ENCODE measurements around the gene CSMD2.

CSMD2 gene

GRCh38 chr1:33768106-33768505 lies 396.9 kb downstream of the CSMD2 start:
- H3K27me3 ChIP-seq (ENCODE audit: low read length), result no peaks in the 10 kb centered on the region
- no peak for TF ChIP-seq EZH2phosphoT487 (conservative IDR thresholded peaks at IDR 0.05; ENCODE audit: low read length)
- no peak overlapping the region for H3K4me3 ChIP-seq (ENCODE audit: insufficient read depth, low read length, poor library complexity, severe bottlenecking)
- H3F3A ChIP-seq (ENCODE audit: insufficient read depth), result no peaks in the 10 kb centered on the region
- H3K9ac ChIP-seq (ENCODE audit: low read length), result no peak overlapping the region
- no peaks in the 10 kb centered on the region for H3K9me3 ChIP-seq (ENCODE audit: insufficient read depth, low read length)
- no peaks in the 10 kb centered on the region for H3K79me2 ChIP-seq (ENCODE audit: insufficient read depth, low read length)
- no peaks in the 10 kb centered on the region for H4K20me1 ChIP-seq (ENCODE audit: low read depth, low read length)
- H3K27ac ChIP-seq (ENCODE audit: low read depth, low read length), result no peak overlapping the region
- H2AFZ ChIP-seq (ENCODE audit: low read depth, low read length, severe bottlenecking), result no peak overlapping the region
- no peaks in the 10 kb centered on the region for H3K9me2 ChIP-seq (replicated peaks; ENCODE audit: insufficient read depth, low read length)
- H3K36me3 ChIP-seq (ENCODE audit: low read length), result no peaks in the 10 kb centered on the region
- no peak overlapping the region for H3K4me2 ChIP-seq (ENCODE audit: low read depth, low read length, poor library complexity, severe bottlenecking)

GRCh38 chr1:33764149-33764548 lies 400.9 kb downstream of the CSMD2 start:
- H3K27me3 ChIP-seq (ENCODE audit: low read length), result no peaks in the 10 kb centered on the region
- H3K4me3 ChIP-seq (ENCODE audit: insufficient read depth, low read length, poor library complexity, severe bottlenecking), result no peak overlapping the region
- H3K4me2 ChIP-seq (ENCODE audit: low read depth, low read length, poor library complexity, severe bottlenecking), result no peak overlapping the region
- no peaks in the 10 kb centered on the region for H3K9me3 ChIP-seq (ENCODE audit: insufficient read depth, low read length)
- H3K36me3 ChIP-seq (ENCODE audit: low read length), result no peaks in the 10 kb centered on the region
- no peak for TF ChIP-seq CTCF (IDR thresholded peaks at IDR 0.05; ENCODE audit: insufficient read depth, low read length, poor library complexity, severe bottlenecking)
- no peak for TF ChIP-seq EZH2phosphoT487 (conservative IDR thresholded peaks at IDR 0.05; ENCODE audit: low read length)
- no peak overlapping the region for H3K27ac ChIP-seq (ENCODE audit: low read depth, low read length)
- no peaks in the 10 kb centered on the region for H4K20me1 ChIP-seq (ENCODE audit: low read depth, low read length)
- H2AFZ ChIP-seq (ENCODE audit: low read depth, low read length, severe bottlenecking), result no peak overlapping the region
- no peaks in the 10 kb centered on the region for H3K9me2 ChIP-seq (replicated peaks; ENCODE audit: insufficient read depth, low read length)
- no peaks in the 10 kb centered on the region for H3F3A ChIP-seq (ENCODE audit: insufficient read depth)
- no peaks in the 10 kb centered on the region for H3K79me2 ChIP-seq (ENCODE audit: insufficient read depth, low read length)
- H3K9ac ChIP-seq (ENCODE audit: low read length), result no peak overlapping the region

GRCh38 chr1:33763406-33763805 lies 401.6 kb downstream of the CSMD2 start:
- H3K27me3 ChIP-seq (ENCODE audit: low read length), result no peaks in the 10 kb centered on the region
- H3K4me2 ChIP-seq (ENCODE audit: low read depth, low read length, poor library complexity, severe bottlenecking), result no peak overlapping the region

GRCh38 chr1:33762962-33763361 lies 402.1 kb downstream of the CSMD2 start:
- H3K79me2 ChIP-seq (ENCODE audit: insufficient read depth, low read length), result no peaks in the 10 kb centered on the region
- H3K4me3 ChIP-seq (ENCODE audit: insufficient read depth, low read length, poor library complexity, severe bottlenecking), result no peak overlapping the region
- H3F3A ChIP-seq (ENCODE audit: insufficient read depth), result no peaks in the 10 kb centered on the region
- no peaks in the 10 kb centered on the region for H3K36me3 ChIP-seq (ENCODE audit: low read length)
- TF ChIP-seq CTCF (IDR thresholded peaks at IDR 0.05; ENCODE audit: insufficient read depth, low read length, poor library complexity, severe bottlenecking) (no peak), EZH2phosphoT487 (conservative IDR thresholded peaks at IDR 0.05; ENCODE audit: low read length) (no peak)
- H3K9ac ChIP-seq (ENCODE audit: low read length), result no peak overlapping the region
- no peak overlapping the region for H3K4me2 ChIP-seq (ENCODE audit: low read depth, low read length, poor library complexity, severe bottlenecking)
- no peak overlapping the region for H2AFZ ChIP-seq (ENCODE audit: low read depth, low read length, severe bottlenecking)
- H3K27ac ChIP-seq (ENCODE audit: low read depth, low read length), result no peak overlapping the region
- no peaks in the 10 kb centered on the region for H3K9me3 ChIP-seq (ENCODE audit: insufficient read depth, low read length)
- no peaks in the 10 kb centered on the region for H4K20me1 ChIP-seq (ENCODE audit: low read depth, low read length)
- H3K27me3 ChIP-seq (ENCODE audit: low read length), result no peaks in the 10 kb centered on the region
- H3K9me2 ChIP-seq (replicated peaks; ENCODE audit: insufficient read depth, low read length), result no peaks in the 10 kb centered on the region

More at GRCh38 chr1:33763406-33763805, 401.6 kb downstream of the CSMD2 start:
- Histone ChIP-seq H3K27ac (ENCODE audit: low read depth, low read length) (no peak overlapping the region), H3K79me2 (ENCODE audit: insufficient read depth, low read length) (no peaks in the 10 kb centered on the region), H4K20me1 (ENCODE audit: low read depth, low read length) (no peaks in the 10 kb centered on the region), H2AFZ (ENCODE audit: low read depth, low read length, severe bottlenecking) (no peak overlapping the region), H3K9me2 (replicated peaks; ENCODE audit: insufficient read depth, low read length) (no peaks in the 10 kb centered on the region), H3K36me3 (ENCODE audit: low read length) (no peaks in the 10 kb centered on the region), H3F3A (ENCODE audit: insufficient read depth) (no peaks in the 10 kb centered on the region), H3K9ac (ENCODE audit: low read length) (no peak overlapping the region), H3K9me3 (ENCODE audit: insufficient read depth, low read length) (no peaks in the 10 kb centered on the region), H3K4me3 (ENCODE audit: insufficient read depth, low read length, poor library complexity, severe bottlenecking) (no peak overlapping the region)
- TF ChIP-seq EZH2phosphoT487 (conservative IDR thresholded peaks at IDR 0.05; ENCODE audit: low read length), result no peak
- TF ChIP-seq CTCF (IDR thresholded peaks at IDR 0.05; ENCODE audit: insufficient read depth, low read length, poor library complexity, severe bottlenecking), result no peak
